ENCODE measurements around the gene ZC3H7A. TPM values are rescaled to one million over a fixed set of nuclear protein-coding genes. Genes with fewer than 3 reads are reported as not detected.
"Not testable (repeated sequence)": the region's sequence is repeated elsewhere in the genome, so short reads cannot be mapped to it uniquely, and the experiment has no call there.

Gene ZC3H7A
- total and polyA plus RNA-seq, 10 of the 15 experiments (the other 5 are each of a cell fraction or from before 2014, with no cell fraction given): 46.3 to 188 (median 68.6) TPM

GRCh38 chr16:11784980-11785599 lies 12.0 kb downstream of the ZC3H7A start:
- RAD21 ChIA-PET (ENCODE audit: unreplicated experiment): interaction anchor here (1.7 to 8.1 kb wide), 4 partner anchors 11 to 96 kb away, joined by 4 to 174 read pairs (median 10); partner anchors contain the start of genes TXNDC11 and ZC3H7A
- H3K9me3 ChIP-seq (replicated peaks; ENCODE audit: control insufficient read depth, insufficient read depth, low read length); BruUV-seq (replicated peaks); ATAC-seq; H4K20me1 ChIP-seq (ENCODE audit: control insufficient read depth, insufficient read depth); in situ Hi-C loops (cut with MboI); H3K27me3 ChIP-seq (replicated peaks in 1 of 2; ENCODE audit: control insufficient read depth in 2 of 2, insufficient read depth in 2 of 2, low read length in 1 of 2); H3K36me3 ChIP-seq (ENCODE audit: control insufficient read depth in 2 of 2, insufficient read depth in 2 of 2, low read length in 1 of 2); DNase-seq (ENCODE audit: low read depth, low spot score); FAIRE-seq; H3K9ac ChIP-seq (ENCODE audit: control insufficient read depth, insufficient read depth, low read length); H2AFZ ChIP-seq (ENCODE audit: control insufficient read depth, low read depth, low read length): not testable (repeated sequence)
- Histone ChIP-seq H3K4me1 (ENCODE audit: control insufficient read depth, insufficient read depth, low read length) (peaks cover 34% of the 10 kb centered on the region), H3K4me3 (peak overlapping the region; percentile 29; the same call in 1 of the 2 replicates), H3K79me2 (ENCODE audit: control insufficient read depth, insufficient read depth, low read length) (peaks cover 73% of the 10 kb centered on the region), H3K4me2 (ENCODE audit: control insufficient read depth, insufficient read depth) (peak overlapping the region; percentile 65), H3K27ac (ENCODE audit: control insufficient read depth, insufficient read depth) (peak overlapping the region; percentile 99)
- 46% methylated on average over 13 of the region's 13 CpGs for WGBS (ENCODE audit: insufficient coverage, insufficient replicate concordance, low lambda C conversion rate, missing lambda C conversion rate)
- TF ChIP-seq BHLHE40 (IDR thresholded peaks at IDR 0.05; ENCODE audit: borderline replicate concordance in 1 of 2, low read depth in 2 of 2, low read length in 1 of 2) (peak in 1 of 2 experiments; percentile 62; a peak in 1 of 4 replicates), NBN (IDR thresholded peaks at IDR 0.05) (0 out of 2 replicates have a peak, but pooled peaks have one; percentile 11)
- SMC1A ChIA-PET (ENCODE audit: uncharacterized antibody, unreplicated experiment): interaction anchor here (0.7 to 8.0 kb wide), 6 partner anchors 8 to 49 kb away, joined by 3 to 184 read pairs (median 6); partner anchors contain the start of genes TXNDC11 and ZC3H7A
- intact Hi-C loops (cut with micrococcal nuclease; ENCODE audit: unreplicated experiment): loop anchor here (5.0 kb wide), 1 partner anchor 43 kb away; the partner anchor contains the start of gene TXNDC11
- CTCF ChIA-PET: interaction anchor here (0.9 to 4.4 kb wide), 3 partner anchors 11 to 831 kb away, joined by 3 to 62 read pairs (median 5); partner anchors contain the start of genes TXNDC11 and ZC3H7A
- POLR2A ChIA-PET: interaction anchor here (0.6 to 21.9 kb wide), 5 partner anchors 10 to 202 kb away, joined by 3 to 410 read pairs (median 4); partner anchors contain the start of genes RSL1D1, TXNDC11 and ZC3H7A

GRCh38 chr16:11784381-11784780 lies 12.7 kb downstream of the ZC3H7A start:
- in situ Hi-C loops (cut with MboI); H3K4me3 ChIP-seq; ATAC-seq; BruUV-seq (replicated peaks); H3K27me3 ChIP-seq (replicated peaks in 1 of 2; ENCODE audit: control insufficient read depth in 2 of 2, insufficient read depth in 2 of 2, low read length in 1 of 2); H3K36me3 ChIP-seq (ENCODE audit: control insufficient read depth in 2 of 2, insufficient read depth in 2 of 2, low read length in 1 of 2); DNase-seq (ENCODE audit: low read depth, low spot score); H4K20me1 ChIP-seq (ENCODE audit: control insufficient read depth, insufficient read depth); H2AFZ ChIP-seq (ENCODE audit: control insufficient read depth, low read depth, low read length); H3K9me3 ChIP-seq (replicated peaks; ENCODE audit: control insufficient read depth, insufficient read depth, low read length); FAIRE-seq: not testable (repeated sequence)
- intact Hi-C loops (cut with micrococcal nuclease; ENCODE audit: unreplicated experiment): loop anchor here (5.0 kb wide), 1 partner anchor 42 kb away; the partner anchor contains the start of gene TXNDC11
- ChIA-PET RAD21 (ENCODE audit: unreplicated experiment) (interaction anchor here (0.8 to 8.1 kb wide), 5 partner anchors 10 to 45 kb away, joined by 3 to 174 read pairs (median 7); partner anchors contain the start of genes TXNDC11 and ZC3H7A), CTCF (interaction anchor here (0.9 to 4.4 kb wide), 4 partner anchors 11 to 830 kb away, joined by 3 to 62 read pairs (median 4); partner anchors contain the start of genes TXNDC11 and ZC3H7A), SMC1A (ENCODE audit: uncharacterized antibody, unreplicated experiment) (interaction anchor here (0.8 to 8.0 kb wide), 8 partner anchors 9 to 95 kb away, joined by 3 to 184 read pairs (median 6); partner anchors contain the start of genes TXNDC11 and ZC3H7A), POLR2A (interaction anchor here (0.7 to 21.9 kb wide), 4 partner anchors 11 to 43 kb away, joined by 3 to 410 read pairs (median 46); partner anchors contain the start of genes TXNDC11 and ZC3H7A)
- Histone ChIP-seq H3K27ac (ENCODE audit: control insufficient read depth, insufficient read depth) (peak overlapping the region; percentile 99), H3K4me2 (ENCODE audit: control insufficient read depth, insufficient read depth) (peak overlapping the region; percentile 99), H3K4me1 (ENCODE audit: control insufficient read depth, insufficient read depth, low read length) (peaks cover 34% of the 10 kb centered on the region), H3K9ac (ENCODE audit: control insufficient read depth, insufficient read depth, low read length) (peak overlapping the region; percentile 49), H3K79me2 (ENCODE audit: control insufficient read depth, insufficient read depth, low read length) (peaks cover 73% of the 10 kb centered on the region)
- WGBS (ENCODE audit: insufficient coverage, insufficient replicate concordance, low lambda C conversion rate, missing lambda C conversion rate): 73% methylated on average over 6 of the region's 6 CpGs
